Activated CD4-positive, alpha-beta memory T cell treated with anti-CD3 and anti-CD28 coated beads for 36 hours (primary cell): ENCODE results near the gene MRPL34. TPM values are rescaled to one million over a fixed set of nuclear protein-coding genes. Genes with fewer than 3 reads are reported as not detected.
"Not testable (repeated sequence)": the region's sequence is repeated elsewhere in the genome, so short reads cannot be mapped to it uniquely, and the experiment has no call there.

Experiments
- CTCF ChIA-PET: fragments of 350-600 bp; sonication (Branson Sonifier 250); formaldehyde crosslinking; loops from one replicate; lab custom pipeline; 2021; ENCODE audit warnings: antibody characterized with exemption, inconsistent platforms; lab: Charles Lee
- POLR2A ChIA-PET: fragments of 350-600 bp; sonication (Branson Sonifier 250); formaldehyde crosslinking; loops from one replicate; lab custom pipeline; 2021; ENCODE audit warnings: antibody characterized with exemption; lab: Charles Lee
- DNase-seq: peaks from one replicate; pipeline ENCODE4 v3.0.0-alpha.2; 2020
- H3K27ac Mint-ChIP-seq: one replicate; pipeline ENCODE4 v1.8.0; 2021; ENCODE audit warnings: mixed read lengths
- H3K27me3 Mint-ChIP-seq: one replicate; pipeline ENCODE4 v1.8.0; 2021; ENCODE audit warnings: mixed read lengths
- H3K36me3 Mint-ChIP-seq: one replicate; pipeline ENCODE4 v1.8.0; 2021; ENCODE audit warnings: mixed read lengths
- H3K4me1 Mint-ChIP-seq: one replicate; pipeline ENCODE4 v1.8.0; 2021; ENCODE audit warnings: low read depth, mixed read lengths
- H3K4me3 Mint-ChIP-seq: one replicate; pipeline ENCODE4 v1.8.0; 2021; ENCODE audit warnings: mild to moderate bottlenecking, mixed read lengths
- H3K9me3 Mint-ChIP-seq: one replicate; pipeline ENCODE4 v1.8.0; 2021; ENCODE audit warnings: mixed read lengths
- intact Hi-C: fragments of 100-400 bp; cut with micrococcal nuclease; formaldehyde crosslinking; loops from one replicate; pipeline ENCODE4 v1.15.1; 2023
- total RNA-seq, 2 experiments: library from RNA; stranded (reverse); gene quantifications; one replicate each; pipeline ENCODE4 v1.2.3, GENCODE V29; 2021

Gene MRPL34
- total RNA-seq, 2 experiments from 2014 or later: 92.9 to 93.7 TPM

DNA sequence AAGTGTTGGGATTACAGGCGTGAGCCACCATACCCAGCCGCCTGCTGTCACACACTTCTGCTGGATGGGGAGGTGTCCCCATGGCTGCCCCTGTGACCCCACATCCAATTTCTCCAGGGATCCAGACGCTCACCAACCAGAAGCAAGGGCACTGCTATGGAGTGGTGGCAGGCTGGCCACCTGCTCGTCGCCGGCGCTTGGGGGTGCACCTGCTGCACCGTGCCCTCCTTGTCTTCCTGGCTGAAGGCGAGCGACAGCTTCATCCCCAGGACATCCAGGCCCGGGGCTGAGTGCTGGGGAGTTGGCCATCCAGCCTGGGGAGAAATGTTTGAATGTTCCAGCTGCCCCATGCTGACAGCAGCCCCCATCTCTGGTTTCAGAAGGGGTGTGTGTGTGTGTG, 19.4 kb upstream of the MRPL34 start:
- POLR2A ChIA-PET: no interaction called here
- H3K27ac Mint-ChIP-seq: no peak overlapping the region
- no peaks in the 10 kb centered on the region for H3K9me3 Mint-ChIP-seq
- H3K36me3 Mint-ChIP-seq: peaks cover 3% of the 10 kb centered on the region
- H3K27me3 Mint-ChIP-seq: peaks cover 3% of the 10 kb centered on the region
- CTCF ChIA-PET: no interaction called here
- no peak for DNase-seq
- intact Hi-C loops: no loop called here
- H3K4me3 Mint-ChIP-seq: no peak overlapping the region
- H3K4me1 Mint-ChIP-seq: peaks cover 3% of the 10 kb centered on the region

DNA sequence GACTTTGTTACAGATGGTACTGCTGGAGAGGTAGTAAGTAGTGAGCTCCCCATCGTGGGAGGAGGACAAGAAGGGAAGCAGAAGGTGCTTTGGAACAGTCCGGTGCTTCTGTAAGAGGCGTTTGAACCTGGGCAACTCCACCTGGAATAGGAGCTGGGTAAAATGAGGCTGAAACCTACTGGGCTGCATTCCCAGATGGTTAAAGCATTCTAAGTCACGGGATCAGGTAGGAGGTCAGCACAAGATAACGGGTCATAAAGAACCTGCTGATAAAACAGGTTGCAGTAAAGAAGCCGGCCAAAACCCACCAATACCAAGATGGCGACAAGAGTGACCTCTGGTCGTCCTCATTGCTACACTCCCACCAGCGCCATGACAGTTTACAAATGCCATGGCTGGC, 18.9 kb upstream of the MRPL34 start:
- Mint-ChIP-seq H3K36me3 (peaks cover 3% of the 10 kb centered on the region), H3K9me3 (no peaks in the 10 kb centered on the region), H3K4me1 (peaks cover 4% of the 10 kb centered on the region), H3K27me3 (peaks cover 3% of the 10 kb centered on the region), H3K4me3 (no peak overlapping the region), H3K27ac (no peak overlapping the region)
- DNase-seq: no peak
- ChIA-PET CTCF (interaction anchor here (0.6 kb wide), 1 partner anchor 26 kb away, joined by 3 read pairs; no protein-coding TSS in a partner anchor), POLR2A (no interaction called here)
- intact Hi-C loops: no loop called here

DNA sequence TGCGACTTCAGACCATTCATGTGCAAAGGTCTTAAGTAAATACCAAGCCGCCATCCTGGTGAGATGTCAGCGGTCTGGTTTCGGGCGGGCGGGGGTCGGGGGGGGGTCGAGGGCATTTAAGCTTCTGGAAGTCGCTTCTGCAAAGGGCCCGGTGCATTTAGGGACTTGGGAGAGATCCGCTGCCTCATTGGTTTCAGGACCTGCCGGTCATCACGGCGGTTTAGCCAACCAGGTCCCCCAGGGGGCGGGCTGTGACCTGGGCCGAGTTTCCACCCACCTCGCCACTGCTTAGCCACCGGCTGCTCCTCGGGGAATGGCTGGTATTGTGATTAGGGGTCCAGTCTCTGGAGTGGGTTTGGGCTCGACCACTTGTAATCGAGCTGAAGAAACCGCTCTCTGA, 16.2 kb upstream of the MRPL34 start:
- Mint-ChIP-seq H3K27ac (no peak overlapping the region), H3K9me3 (no peaks in the 10 kb centered on the region), H3K4me3 (no peak overlapping the region), H3K4me1 (peaks cover 6% of the 10 kb centered on the region), H3K36me3 (peaks cover 3% of the 10 kb centered on the region), H3K27me3 (peaks cover 3% of the 10 kb centered on the region)
- ChIA-PET POLR2A (no interaction called here), CTCF (interaction anchor here (1.6 kb wide), 1 partner anchor 16 kb away, joined by 7 read pairs; the partner anchor contains the start of gene MRPL34)
- peak; percentile 75 for DNase-seq
- intact Hi-C loops: no loop called here

DNA sequence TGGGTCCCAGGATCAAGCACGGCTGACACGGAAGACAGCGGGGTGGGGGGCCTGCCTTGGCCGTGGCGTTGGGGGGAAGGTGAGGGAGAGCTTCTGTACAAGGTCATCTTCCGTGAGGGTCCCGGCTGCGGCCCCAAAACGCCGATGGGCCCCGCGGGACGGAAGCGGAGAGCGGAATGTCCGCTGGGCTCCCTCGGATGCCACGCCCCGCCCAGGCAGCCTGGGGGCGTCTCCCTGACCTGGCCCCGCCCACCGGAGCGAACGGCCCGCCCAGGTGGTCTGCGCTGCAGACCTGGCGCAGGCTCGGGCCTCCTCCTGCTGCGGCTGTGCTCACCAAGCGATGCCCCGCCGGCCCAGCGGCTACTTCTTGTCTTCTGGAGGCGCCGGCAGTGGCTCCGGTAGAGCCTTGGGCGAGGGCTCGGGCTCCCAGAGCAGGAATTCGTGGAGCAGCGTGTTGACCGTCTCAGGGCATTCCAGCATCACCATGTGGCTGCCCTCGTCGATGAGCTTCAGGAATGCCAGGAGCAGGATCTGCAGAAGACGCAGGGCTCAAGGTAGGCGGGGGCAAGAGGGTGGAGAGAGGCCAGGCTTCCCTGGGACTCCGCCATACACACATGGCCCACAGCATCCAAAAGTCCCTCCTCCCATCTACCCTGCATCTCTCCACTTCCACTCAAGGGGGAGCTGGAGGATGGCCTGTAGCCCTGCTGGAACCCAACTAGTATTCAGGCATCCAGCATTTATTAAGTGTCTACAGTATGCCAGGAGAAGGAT, 13.2 kb upstream of the MRPL34 start:
- DNase-seq: peak; percentile 86
- H3K27me3 Mint-ChIP-seq: peaks cover 3% of the 10 kb centered on the region
- H3K36me3 Mint-ChIP-seq: no peaks in the 10 kb centered on the region
- peak overlapping the region; percentile 86 for H3K4me3 Mint-ChIP-seq
- H3K4me1 Mint-ChIP-seq: peaks cover 9% of the 10 kb centered on the region
- H3K9me3 Mint-ChIP-seq: no peaks in the 10 kb centered on the region
- ChIA-PET CTCF (interaction anchor here (0.6 to 3.4 kb wide), 14 partner anchors 10 to 197 kb away, joined by 3 to 24 read pairs (median 4); partner anchors contain the start of genes ABHD8, ANKLE1, ANO8 and BABAM1), POLR2A (interaction anchor here (0.6 to 1.2 kb wide), 3 partner anchors 13 to 58 kb away, joined by 3 to 4 read pairs (median 3); partner anchors contain the start of gene MRPL34)
- intact Hi-C loops: loop anchor here (1.0 kb wide), 1 partner anchor 94 kb away; no protein-coding TSS in a partner anchor
- H3K27ac Mint-ChIP-seq: peak overlapping the region; percentile 28

DNA sequence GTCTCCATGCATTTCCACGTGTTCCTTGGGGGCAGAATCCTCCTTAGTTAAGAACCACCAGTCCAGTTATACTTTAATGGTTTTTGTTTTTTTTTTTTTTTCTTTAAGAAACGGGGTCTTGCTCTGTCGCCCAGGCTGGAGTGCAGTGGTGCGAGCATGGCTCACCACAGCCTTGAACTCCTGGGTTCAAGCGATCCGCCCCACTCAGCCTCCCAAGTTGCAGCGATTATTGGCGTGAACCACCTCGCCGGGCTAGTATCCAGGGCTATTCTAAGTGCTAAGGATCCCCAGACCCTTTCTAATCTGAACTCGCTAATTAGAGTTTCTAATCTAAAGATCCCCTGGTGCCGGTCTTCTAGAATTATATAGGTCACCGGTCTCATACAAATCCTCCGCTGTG, 12.1 kb upstream of the MRPL34 start:
- no peak for DNase-seq
- intact Hi-C loops: no loop called here
- Mint-ChIP-seq H3K9me3 (peaks cover 4% of the 10 kb centered on the region), H3K36me3 (peaks cover 3% of the 10 kb centered on the region), H3K4me3 (no peak overlapping the region), H3K27me3 (peaks cover 3% of the 10 kb centered on the region), H3K4me1 (peaks cover 9% of the 10 kb centered on the region), H3K27ac (no peak overlapping the region)
- ChIA-PET POLR2A (no interaction called here), CTCF (interaction anchor here (0.7 to 3.4 kb wide), 9 partner anchors 10 to 199 kb away, joined by 3 to 24 read pairs (median 11); partner anchors contain the start of genes ABHD8, ANKLE1, ANO8 and BABAM1)

DNA sequence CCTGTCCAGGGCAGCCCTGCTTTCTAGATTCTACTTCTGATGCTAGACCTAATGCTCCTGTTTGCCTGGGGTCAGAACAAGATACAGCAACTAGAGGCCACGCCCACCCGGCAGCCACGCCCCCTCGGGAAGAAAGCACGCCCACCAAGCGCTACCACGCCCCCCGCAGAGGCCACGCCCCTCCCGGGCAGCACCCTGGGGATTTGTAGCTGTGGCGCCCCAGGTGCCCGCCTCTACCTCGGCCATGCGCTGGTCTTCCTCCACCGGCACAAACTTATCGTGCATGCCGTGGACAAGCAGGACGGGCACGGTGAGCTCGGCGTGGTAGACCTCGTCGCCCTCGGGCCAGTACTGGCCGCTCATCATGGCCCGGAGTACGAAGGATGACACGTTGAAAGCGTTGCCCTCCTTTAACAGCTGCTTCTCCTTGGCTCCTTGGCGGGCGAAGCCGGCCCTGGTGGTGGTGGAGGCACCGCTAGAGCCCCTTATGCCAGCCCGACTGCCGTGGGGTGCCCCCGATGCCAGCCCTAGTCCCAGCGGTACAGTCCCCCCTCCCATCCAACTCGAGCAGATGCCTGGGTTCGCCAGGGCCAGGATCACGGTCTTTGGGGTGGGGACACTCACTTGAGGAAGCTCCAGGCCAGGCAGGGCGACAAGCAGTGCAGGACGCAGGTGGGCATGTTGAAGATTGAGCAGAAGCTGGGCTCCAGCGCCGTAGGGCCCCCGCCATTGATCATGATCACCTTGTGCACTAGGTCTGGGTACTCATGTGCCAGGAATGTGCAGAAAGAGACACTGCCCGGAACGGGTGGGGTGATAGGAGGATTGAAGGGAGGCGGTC, 11.4 kb upstream of the MRPL34 start:
- no peak overlapping the region for H3K4me3 Mint-ChIP-seq
- no peak overlapping the region for H3K27ac Mint-ChIP-seq
- H3K4me1 Mint-ChIP-seq: peaks cover 9% of the 10 kb centered on the region
- POLR2A ChIA-PET: interaction anchor here (0.6 to 0.9 kb wide), 2 partner anchors 28 to 98 kb away, joined by 3 read pairs; partner anchors contain the start of gene BABAM1
- CTCF ChIA-PET: interaction anchor here (0.5 to 3.7 kb wide), 4 partner anchors 11 to 106 kb away, joined by 3 to 24 read pairs (median 12); partner anchors contain the start of gene MRPL34
- intact Hi-C loops: no loop called here
- peaks cover 3% of the 10 kb centered on the region for H3K36me3 Mint-ChIP-seq
- H3K27me3 Mint-ChIP-seq: peaks cover 2% of the 10 kb centered on the region
- DNase-seq: peak; percentile 73
- H3K9me3 Mint-ChIP-seq: peaks cover 4% of the 10 kb centered on the region

DNA sequence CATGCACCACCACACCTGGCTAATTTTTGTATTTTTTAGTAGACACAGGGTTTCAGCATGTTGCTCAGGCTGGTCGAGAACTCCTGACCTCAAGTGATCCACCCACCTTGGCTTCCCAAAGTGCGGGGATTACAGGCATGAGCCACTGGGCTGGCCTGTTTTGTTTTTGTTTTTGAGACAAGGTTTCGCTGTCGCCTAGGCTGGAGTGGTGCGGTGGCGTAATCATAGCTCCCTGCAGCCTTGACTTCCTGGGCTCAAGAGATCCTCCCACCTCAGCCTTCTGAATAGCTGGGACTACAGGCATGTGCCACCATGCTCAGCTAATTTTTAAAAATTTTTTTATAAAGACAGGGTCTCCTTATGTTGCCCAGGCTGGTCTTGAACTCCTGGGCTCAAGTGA, 10.1 kb upstream of the MRPL34 start:
- H3K27ac Mint-ChIP-seq, intact Hi-C loops, H3K9me3 Mint-ChIP-seq, H3K27me3 Mint-ChIP-seq, H3K36me3 Mint-ChIP-seq, H3K4me1 Mint-ChIP-seq, POLR2A ChIA-PET, H3K4me3 Mint-ChIP-seq, DNase-seq: not testable (repeated sequence)
- CTCF ChIA-PET: interaction anchor here (3.7 kb wide), 1 partner anchor 9 kb away, joined by 18 read pairs; the partner anchor contains the start of gene MRPL34

DNA sequence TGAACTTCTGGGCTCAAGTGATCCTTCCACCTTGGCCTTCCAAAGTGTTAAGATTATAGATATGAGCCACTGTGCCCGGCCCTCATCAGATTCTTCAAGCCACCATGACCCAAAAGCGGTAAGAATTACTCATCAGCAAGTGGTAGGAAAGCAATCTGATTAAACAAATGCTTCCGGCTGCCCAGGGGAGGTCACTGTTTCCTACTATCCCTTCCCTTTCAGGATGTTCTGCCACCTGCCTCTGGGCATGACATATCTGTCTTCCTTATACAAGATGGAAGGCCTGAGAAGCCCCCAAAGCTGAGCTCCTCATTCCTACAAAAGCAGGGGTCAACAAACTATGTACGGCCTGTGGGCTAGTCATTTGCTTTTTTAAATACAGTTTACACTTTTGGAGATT, 9.4 kb upstream of the MRPL34 start:
- CTCF ChIA-PET: interaction anchor here (3.7 kb wide), 1 partner anchor 9 kb away, joined by 18 read pairs; the partner anchor contains the start of gene MRPL34
- H3K4me1 Mint-ChIP-seq: peaks cover 9% of the 10 kb centered on the region
- H3K4me3 Mint-ChIP-seq: no peak overlapping the region
- H3K27ac Mint-ChIP-seq: peak overlapping the region; percentile 8
- peaks cover 4% of the 10 kb centered on the region for H3K9me3 Mint-ChIP-seq
- no peaks in the 10 kb centered on the region for H3K27me3 Mint-ChIP-seq
- intact Hi-C loops: no loop called here
- peaks cover 3% of the 10 kb centered on the region for H3K36me3 Mint-ChIP-seq
- DNase-seq: peak; percentile 35
- POLR2A ChIA-PET: no interaction called here

DNA sequence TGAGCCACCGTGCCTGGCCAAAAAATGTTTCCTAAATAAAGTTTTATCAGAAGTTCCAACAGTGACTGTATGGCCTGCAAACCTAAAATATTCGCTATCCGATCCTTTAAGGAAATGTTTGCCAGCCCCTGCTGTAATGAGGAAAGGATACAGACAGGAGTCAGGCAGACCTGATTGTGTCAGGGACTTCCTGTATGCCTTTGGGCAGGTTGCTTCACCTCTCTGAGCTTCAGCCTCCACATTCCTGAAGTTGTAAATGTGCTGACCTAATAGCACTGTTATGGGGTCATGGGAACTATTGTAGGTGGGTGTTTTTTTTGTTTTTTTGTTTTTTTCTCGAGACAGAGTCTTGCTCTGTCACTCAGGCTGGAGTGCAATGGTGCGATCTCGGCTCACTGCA, 8.7 kb upstream of the MRPL34 start:
- H3K27ac Mint-ChIP-seq: no peak overlapping the region
- ChIA-PET POLR2A (no interaction called here), CTCF (interaction anchor here (0.9 to 3.7 kb wide), 3 partner anchors 8 to 89 kb away, joined by 4 to 18 read pairs (median 12); partner anchors contain the start of gene MRPL34)
- peaks cover 3% of the 10 kb centered on the region for H3K36me3 Mint-ChIP-seq
- H3K4me1 Mint-ChIP-seq: peaks cover 6% of the 10 kb centered on the region
- no peak for DNase-seq
- H3K27me3 Mint-ChIP-seq: no peaks in the 10 kb centered on the region
- peaks cover 4% of the 10 kb centered on the region for H3K9me3 Mint-ChIP-seq
- intact Hi-C loops: no loop called here
- no peak overlapping the region for H3K4me3 Mint-ChIP-seq

DNA sequence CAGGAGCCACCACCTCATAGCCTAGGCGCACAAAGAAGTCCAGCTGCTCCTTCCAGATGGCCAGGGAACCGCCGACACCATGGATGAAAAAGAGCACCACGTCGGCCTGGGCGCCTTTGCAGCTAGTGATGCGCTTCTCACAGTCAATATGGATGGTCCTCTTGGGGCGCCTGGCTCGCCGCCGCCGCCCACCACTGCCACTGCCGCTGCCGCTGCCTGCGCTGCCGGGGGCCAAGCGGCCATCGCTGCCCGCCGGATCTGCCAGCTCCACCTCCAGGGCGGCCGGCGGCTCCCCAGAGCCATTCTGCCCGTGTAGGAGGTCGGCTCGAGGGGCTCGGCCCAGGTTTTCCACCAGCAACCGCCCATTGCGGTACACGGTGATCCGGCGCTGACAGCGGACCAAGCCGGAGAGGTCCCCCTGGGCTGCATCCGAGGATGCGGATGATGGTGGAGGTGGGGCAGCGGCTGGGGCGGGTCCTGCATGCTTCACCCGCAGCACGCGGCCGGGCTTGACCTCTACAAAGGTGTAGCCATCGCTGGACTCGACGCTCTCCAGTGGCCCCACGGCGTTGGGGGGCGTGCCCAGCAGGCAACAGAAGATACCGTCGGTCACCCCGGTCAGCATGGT, 4.6 kb upstream of the MRPL34 start:
- Mint-ChIP-seq H3K27ac (no peak overlapping the region), H3K4me1 (peaks cover 27% of the 10 kb centered on the region), H3K36me3 (peaks cover 3% of the 10 kb centered on the region), H3K4me3 (no peak overlapping the region), H3K9me3 (peaks cover 4% of the 10 kb centered on the region), H3K27me3 (no peaks in the 10 kb centered on the region)
- DNase-seq: no peak
- POLR2A ChIA-PET: no interaction called here
- CTCF ChIA-PET: interaction anchor here (0.9 kb wide), 1 partner anchor 35 kb away, joined by 3 read pairs; no protein-coding TSS in a partner anchor
- intact Hi-C loops: no loop called here

DNA sequence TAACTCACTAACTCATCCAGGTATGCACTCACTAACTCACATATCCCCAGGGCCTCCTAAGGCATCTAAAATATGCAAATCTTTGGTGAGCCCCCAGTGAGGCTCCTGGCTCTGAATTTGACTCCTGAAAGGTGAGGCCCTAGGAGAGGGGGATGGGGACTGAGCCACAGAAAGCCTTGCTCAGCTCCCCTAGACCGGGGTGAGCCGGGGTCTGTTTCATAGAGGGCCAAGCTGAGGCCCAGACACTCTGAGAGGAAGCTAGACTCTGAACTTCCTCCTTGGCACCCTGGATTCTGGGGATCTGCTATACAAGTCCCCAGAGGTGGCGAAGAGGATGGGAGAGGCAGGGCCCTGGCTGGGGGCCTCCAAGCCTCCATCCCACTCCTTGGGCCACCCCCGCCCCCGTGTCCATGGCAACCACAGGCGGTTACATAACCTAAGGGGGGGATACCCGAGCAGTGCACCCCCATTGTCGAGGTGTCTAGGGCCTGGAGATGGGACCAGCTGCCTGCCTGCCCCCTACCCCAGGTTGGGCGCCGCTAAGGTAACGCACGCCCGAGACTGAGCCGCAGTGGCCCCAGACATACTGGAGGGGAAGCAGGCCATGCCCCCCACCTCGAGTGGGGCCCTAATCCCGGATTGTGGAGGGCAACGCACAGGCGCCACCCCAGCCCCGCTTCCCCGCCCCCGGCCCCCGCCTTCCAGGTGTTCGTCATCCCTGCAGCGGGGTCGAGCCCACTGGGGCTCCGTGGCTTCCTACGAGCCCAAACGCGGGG, 3.1 kb upstream of the MRPL34 start:
- Mint-ChIP-seq H3K4me3 (peak overlapping the region; percentile 64), H3K9me3 (peaks cover 4% of the 10 kb centered on the region), H3K27me3 (no peaks in the 10 kb centered on the region), H3K4me1 (peaks cover 38% of the 10 kb centered on the region), H3K36me3 (peaks cover 3% of the 10 kb centered on the region), H3K27ac (no peak overlapping the region)
- ChIA-PET CTCF (interaction anchor here (1.5 to 2.4 kb wide), 2 partner anchors 10 to 19 kb away, joined by 4 to 12 read pairs; no protein-coding TSS in a partner anchor), POLR2A (no interaction called here)
- DNase-seq: no peak
- intact Hi-C loops: no loop called here
